ENCODE measurements around the gene KIAA1958. TPM values are rescaled to one million over a fixed set of nuclear protein-coding genes. Genes with fewer than 3 reads are reported as not detected.

The KIAA1958 gene
- total RNA-seq, 1 experiment from 2014 or later = 18.5 TPM

DNA sequence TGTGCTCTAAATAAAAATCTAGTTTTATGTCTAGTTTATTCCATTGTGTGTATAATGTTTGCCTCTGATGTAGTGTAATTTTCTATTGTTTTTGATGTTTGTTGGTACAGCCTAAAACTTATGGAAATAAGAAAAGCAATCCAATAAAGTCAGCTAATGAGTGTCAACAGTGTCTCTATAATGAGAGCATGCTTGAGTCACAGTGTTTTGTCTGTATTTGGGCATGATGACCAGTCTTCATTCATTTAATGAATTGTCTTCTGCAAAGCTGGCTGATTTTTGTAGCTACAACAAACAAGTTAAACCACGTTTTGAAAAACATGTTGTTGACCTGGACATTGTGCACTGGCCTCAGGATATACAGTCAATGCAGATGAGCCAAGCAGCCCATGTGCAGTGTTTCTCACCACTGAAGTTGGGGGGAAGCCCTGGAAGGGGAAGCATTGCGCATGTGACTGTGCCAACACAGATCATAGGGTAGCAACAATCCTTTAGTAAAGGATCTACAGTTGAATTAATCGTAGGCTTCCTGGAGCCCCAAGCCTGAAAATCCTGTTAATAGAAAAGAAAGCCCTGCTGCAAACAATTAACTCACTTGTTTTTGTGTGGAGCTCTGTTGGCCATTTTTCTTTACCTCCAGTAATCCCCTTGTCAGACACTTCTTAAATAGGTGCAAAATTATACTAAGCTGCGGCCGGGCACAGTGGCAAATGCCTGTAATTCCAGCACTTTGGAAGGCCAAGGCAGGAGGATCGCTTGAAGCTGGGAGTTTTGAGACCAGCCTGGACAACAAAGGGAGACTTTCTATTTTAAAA is 143.3 kb downstream of the KIAA1958 start:
- no peaks in the 10 kb centered on the region for H3K9me2 ChIP-seq (ENCODE audit: insufficient read depth)
- intact Hi-C loops (cut with micrococcal nuclease) = no loop called here
- RAD21 ChIA-PET (ENCODE audit: low non-redundant PET in 1 of 2, low total read pairs in 2 of 2, uncharacterized antibody in 2 of 2, unreplicated experiment in 2 of 2) = no interaction called here
- H3K36me3 ChIP-seq (ENCODE audit: control insufficient read depth in 1 of 2, insufficient read depth in 2 of 2, low read length in 2 of 2) = no peaks in the 10 kb centered on the region
- H3K4me3 ChIP-seq (replicated peaks in 1 of 2; ENCODE audit: low read depth in 1 of 2, low read length in 2 of 2) = no peak overlapping the region
- no peaks in the 10 kb centered on the region for H3K27me3 ChIP-seq (ENCODE audit: insufficient read depth, low read length)
- H3K9ac ChIP-seq (ENCODE audit: low read length) = no peak overlapping the region
- H3K27ac ChIP-seq (ENCODE audit: low read depth, low read length) = no peak overlapping the region
- no TSS peak for BruUV-seq (replicated peaks)
- H2AFZ ChIP-seq (ENCODE audit: low read depth, low read length, poor library complexity, severe bottlenecking) = no peak overlapping the region
- DNase-seq (ENCODE audit: low read depth, low spot score) (no peak), ATAC-seq (no peak)
- POLR2A ChIA-PET = no interaction called here
- no peak for TF ChIP-seq SIN3A (IDR thresholded peaks at IDR 0.05; ENCODE audit: low read depth)
- TF ChIP-seq CEBPB (IDR thresholded peaks at IDR 0.05; ENCODE audit: low read depth) = no peak
- H3K9me3 ChIP-seq (ENCODE audit: control insufficient read depth in 1 of 2, insufficient read depth in 1 of 2, low read depth in 1 of 2, low read length in 2 of 2) = no peaks in the 10 kb centered on the region
- no peaks in the 10 kb centered on the region for H3K4me1 ChIP-seq (ENCODE audit: control insufficient read depth in 1 of 2, insufficient read depth in 2 of 2, low read length in 2 of 2)
- H4K20me1 ChIP-seq (ENCODE audit: insufficient read depth) = peaks cover 5% of the 10 kb centered on the region
- H3K4me2 ChIP-seq (ENCODE audit: low read length) = no peak overlapping the region
- CTCF ChIA-PET = no interaction called here
- no peaks in the 10 kb centered on the region for H3K79me2 ChIP-seq (ENCODE audit: insufficient read depth, low read length)

DNA sequence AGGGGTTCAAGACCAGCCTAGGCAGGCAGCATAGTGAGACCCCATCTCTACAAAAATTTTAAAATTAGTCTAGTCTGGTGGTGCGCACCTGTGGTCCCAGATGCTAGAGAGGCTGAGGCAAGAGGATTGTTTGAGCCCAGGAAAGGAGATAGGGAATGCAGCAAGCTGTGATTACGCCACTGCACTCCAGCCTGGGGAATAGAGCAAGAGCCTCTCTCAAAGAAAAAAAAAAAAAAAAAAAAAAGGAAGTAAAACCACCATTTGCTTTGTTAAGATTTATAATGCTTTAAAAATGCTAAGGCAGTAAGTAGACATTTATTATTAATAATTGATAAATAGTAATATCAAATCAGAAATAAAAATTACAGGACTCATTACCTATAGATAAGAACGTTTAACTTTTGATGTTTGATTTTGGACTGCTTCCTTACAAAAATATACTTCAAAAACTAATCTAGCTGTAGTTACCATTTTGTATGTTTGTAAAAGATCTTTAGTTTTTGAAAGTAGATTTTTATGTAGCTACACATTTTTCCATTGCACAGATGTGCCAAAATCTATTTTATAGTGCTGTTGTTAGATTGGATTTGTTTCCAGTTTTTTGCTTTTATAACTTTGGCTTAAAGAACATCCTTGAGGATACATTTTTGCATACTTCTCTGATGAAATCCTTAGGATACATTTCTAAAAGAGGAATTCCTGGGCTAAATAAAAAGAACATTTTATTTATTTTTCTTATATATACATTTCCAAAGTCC is 144.9 kb downstream of the KIAA1958 start:
- ChIA-PET POLR2A (no interaction called here), RAD21 (ENCODE audit: low non-redundant PET in 1 of 2, low total read pairs in 2 of 2, uncharacterized antibody in 2 of 2, unreplicated experiment in 2 of 2) (no interaction called here), CTCF (no interaction called here)
- no peaks in the 10 kb centered on the region for H3K9me3 ChIP-seq (ENCODE audit: control insufficient read depth in 1 of 2, insufficient read depth in 1 of 2, low read depth in 1 of 2, low read length in 2 of 2)
- H4K20me1 ChIP-seq (ENCODE audit: insufficient read depth) = peaks cover 5% of the 10 kb centered on the region
- H3K9me2 ChIP-seq (ENCODE audit: insufficient read depth) = no peaks in the 10 kb centered on the region
- DNase-seq (ENCODE audit: low read depth, low spot score) = no peak
- no TSS peak for BruUV-seq (replicated peaks)
- ATAC-seq = no peak
- H2AFZ ChIP-seq (ENCODE audit: low read depth, low read length, poor library complexity, severe bottlenecking) = no peak overlapping the region
- intact Hi-C loops (cut with micrococcal nuclease) = no loop called here
- H3K36me3 ChIP-seq (ENCODE audit: control insufficient read depth in 1 of 2, insufficient read depth in 2 of 2, low read length in 2 of 2) = no peaks in the 10 kb centered on the region
- H3K4me3 ChIP-seq (replicated peaks in 1 of 2; ENCODE audit: low read depth in 1 of 2, low read length in 2 of 2) = no peak overlapping the region
- no peak overlapping the region for H3K4me2 ChIP-seq (ENCODE audit: low read length)
- H3K4me1 ChIP-seq (ENCODE audit: control insufficient read depth in 1 of 2, insufficient read depth in 2 of 2, low read length in 2 of 2) = no peaks in the 10 kb centered on the region
- no peak overlapping the region for H3K27ac ChIP-seq (ENCODE audit: low read depth, low read length)
- no peaks in the 10 kb centered on the region for H3K27me3 ChIP-seq (ENCODE audit: insufficient read depth, low read length)
- H3K9ac ChIP-seq (ENCODE audit: low read length) = no peak overlapping the region
- H3K79me2 ChIP-seq (ENCODE audit: insufficient read depth, low read length) = no peaks in the 10 kb centered on the region
- TF ChIP-seq TCF7L2 (IDR thresholded peaks at IDR 0.05; ENCODE audit: borderline replicate concordance, extremely low read depth, insufficient read depth, insufficient read length) (no peak), FOSL1 (IDR thresholded peaks at IDR 0.05; ENCODE audit: low read depth) (no peak), ZFX (IDR thresholded peaks at IDR 0.05) (no peak), CEBPB (IDR thresholded peaks at IDR 0.05; ENCODE audit: low read depth) (no peak), ZNF274 (IDR thresholded peaks at IDR 0.05; ENCODE audit: low read depth, low read length) (no peak), SIN3A (IDR thresholded peaks at IDR 0.05; ENCODE audit: low read depth) (no peak), YY1 (IDR thresholded peaks at IDR 0.05; ENCODE audit: extremely low read depth, insufficient replicate concordance, low read depth, low read length) (no peak), EZH2phosphoT487 (IDR thresholded peaks at IDR 0.05; ENCODE audit: borderline replicate concordance) (no peak), CBX3 (IDR thresholded peaks at IDR 0.05; ENCODE audit: low read depth) (no peak)
- TF ChIP-seq, protein P1, sequence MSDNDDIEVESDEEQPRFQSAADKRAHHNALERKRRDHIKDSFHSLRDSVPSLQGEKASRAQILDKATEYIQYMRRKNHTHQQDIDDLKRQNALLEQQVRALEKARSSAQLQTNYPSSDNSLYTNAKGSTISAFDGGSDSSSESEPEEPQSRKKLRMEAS (IDR thresholded peaks at IDR 0.05) = no peak
- TF ChIP-seq, protein P2, sequence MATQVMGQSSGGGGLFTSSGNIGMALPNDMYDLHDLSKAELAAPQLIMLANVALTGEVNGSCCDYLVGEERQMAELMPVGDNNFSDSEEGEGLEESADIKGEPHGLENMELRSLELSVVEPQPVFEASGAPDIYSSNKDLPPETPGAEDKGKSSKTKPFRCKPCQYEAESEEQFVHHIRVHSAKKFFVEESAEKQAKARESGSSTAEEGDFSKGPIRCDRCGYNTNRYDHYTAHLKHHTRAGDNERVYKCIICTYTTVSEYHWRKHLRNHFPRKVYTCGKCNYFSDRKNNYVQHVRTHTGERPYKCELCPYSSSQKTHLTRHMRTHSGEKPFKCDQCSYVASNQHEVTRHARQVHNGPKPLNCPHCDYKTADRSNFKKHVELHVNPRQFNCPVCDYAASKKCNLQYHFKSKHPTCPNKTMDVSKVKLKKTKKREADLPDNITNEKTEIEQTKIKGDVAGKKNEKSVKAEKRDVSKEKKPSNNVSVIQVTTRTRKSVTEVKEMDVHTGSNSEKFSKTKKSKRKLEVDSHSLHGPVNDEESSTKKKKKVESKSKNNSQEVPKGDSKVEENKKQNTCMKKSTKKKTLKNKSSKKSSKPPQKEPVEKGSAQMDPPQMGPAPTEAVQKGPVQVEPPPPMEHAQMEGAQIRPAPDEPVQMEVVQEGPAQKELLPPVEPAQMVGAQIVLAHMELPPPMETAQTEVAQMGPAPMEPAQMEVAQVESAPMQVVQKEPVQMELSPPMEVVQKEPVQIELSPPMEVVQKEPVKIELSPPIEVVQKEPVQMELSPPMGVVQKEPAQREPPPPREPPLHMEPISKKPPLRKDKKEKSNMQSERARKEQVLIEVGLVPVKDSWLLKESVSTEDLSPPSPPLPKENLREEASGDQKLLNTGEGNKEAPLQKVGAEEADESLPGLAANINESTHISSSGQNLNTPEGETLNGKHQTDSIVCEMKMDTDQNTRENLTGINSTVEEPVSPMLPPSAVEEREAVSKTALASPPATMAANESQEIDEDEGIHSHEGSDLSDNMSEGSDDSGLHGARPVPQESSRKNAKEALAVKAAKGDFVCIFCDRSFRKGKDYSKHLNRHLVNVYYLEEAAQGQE (IDR thresholded peaks at IDR 0.05; ENCODE audit: low read depth) = no peak
- TF ChIP-seq, protein P3, sequence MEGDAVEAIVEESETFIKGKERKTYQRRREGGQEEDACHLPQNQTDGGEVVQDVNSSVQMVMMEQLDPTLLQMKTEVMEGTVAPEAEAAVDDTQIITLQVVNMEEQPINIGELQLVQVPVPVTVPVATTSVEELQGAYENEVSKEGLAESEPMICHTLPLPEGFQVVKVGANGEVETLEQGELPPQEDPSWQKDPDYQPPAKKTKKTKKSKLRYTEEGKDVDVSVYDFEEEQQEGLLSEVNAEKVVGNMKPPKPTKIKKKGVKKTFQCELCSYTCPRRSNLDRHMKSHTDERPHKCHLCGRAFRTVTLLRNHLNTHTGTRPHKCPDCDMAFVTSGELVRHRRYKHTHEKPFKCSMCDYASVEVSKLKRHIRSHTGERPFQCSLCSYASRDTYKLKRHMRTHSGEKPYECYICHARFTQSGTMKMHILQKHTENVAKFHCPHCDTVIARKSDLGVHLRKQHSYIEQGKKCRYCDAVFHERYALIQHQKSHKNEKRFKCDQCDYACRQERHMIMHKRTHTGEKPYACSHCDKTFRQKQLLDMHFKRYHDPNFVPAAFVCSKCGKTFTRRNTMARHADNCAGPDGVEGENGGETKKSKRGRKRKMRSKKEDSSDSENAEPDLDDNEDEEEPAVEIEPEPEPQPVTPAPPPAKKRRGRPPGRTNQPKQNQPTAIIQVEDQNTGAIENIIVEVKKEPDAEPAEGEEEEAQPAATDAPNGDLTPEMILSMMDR (IDR thresholded peaks at IDR 0.05 in 2 of 3, conservative IDR thresholded peaks at IDR 0.05 in 1 of 3; ENCODE audit: borderline replicate concordance in 1 of 3, insufficient read depth in 1 of 3, low read depth in 2 of 3, low read length in 2 of 3) = no peak

Measured in HCT116 (cell line).